Upper lobe of left lung (tissue), 4 donors: ENCODE results near the gene SYNGR1.

Experiments
- CTCF ChIP-seq, 6 experiments: fragments of 450-650 bp in 4 of 6; fragments of 200-600 bp in 2 of 6; sonication (generic) in 2 of 6; IDR thresholded peaks; one replicate each; pipeline ENCODE4 v1.5.1; 2016 to 2019; ENCODE audit warnings: antibody characterized with exemption in 6 of 6
- EP300 ChIP-seq, 4 donors: sonication (generic); formaldehyde crosslinking; IDR thresholded peaks; one replicate each; pipeline ENCODE4 v1.5.1; 2017; ENCODE audit warnings: antibody characterized with exemption in 4 of 4, control low read depth in 2 of 4
- POLR2A ChIP-seq, 4 donors: fragments of 450-650 bp; IDR thresholded peaks; one replicate each; pipeline ENCODE4 v1.5.1; 2016 to 2017; ENCODE audit warnings: antibody characterized with exemption in 4 of 4, mild to moderate bottlenecking in 2 of 4
- POLR2AphosphoS5 ChIP-seq, 2 donors: sonication (generic); formaldehyde crosslinking; IDR thresholded peaks; one replicate each; pipeline ENCODE4 v1.5.1; 2017; ENCODE audit warnings: antibody characterized with exemption in 2 of 2

DNA sequence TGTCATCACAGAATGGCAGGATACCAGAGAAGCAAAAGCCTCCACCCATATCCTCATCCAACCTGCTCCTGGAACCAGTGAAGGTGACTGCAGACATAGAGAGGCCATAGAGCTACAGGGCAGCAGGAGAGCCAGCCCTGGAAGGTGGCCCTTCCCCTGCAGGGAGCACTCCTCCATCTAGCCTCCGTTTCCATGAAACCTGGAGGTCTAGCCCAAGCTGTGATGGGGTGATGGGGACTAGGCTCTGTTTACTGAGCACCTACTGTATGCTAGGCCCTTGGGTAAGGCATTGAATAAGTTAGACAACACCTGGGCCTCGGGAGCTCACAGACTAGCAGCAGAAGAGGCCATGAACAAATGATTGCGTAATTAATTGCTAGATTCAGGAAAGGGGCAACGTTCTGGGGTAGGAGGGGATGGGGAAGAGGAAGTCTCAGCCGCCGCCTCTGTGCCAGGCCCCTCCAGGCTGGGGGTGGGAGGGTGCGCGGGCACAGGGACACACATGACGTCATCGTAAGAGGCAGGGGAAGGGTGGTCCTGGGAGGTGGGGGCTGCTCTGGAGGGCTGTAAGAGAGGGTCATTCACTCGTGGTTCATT, 784 bp upstream of the SYNGR1 start:
- TF ChIP-seq POLR2AphosphoS5 (IDR thresholded peaks at IDR 0.05), result no peak
- no peak for TF ChIP-seq CTCF (IDR thresholded peaks at IDR 0.05)
- no peak for TF ChIP-seq POLR2A (IDR thresholded peaks at IDR 0.05)
- TF ChIP-seq EP300 (IDR thresholded peaks at IDR 0.05), result no peak
